Stimulated activated CD8-positive, alpha-beta memory T cell treated with anti-CD3 and anti-CD28 coated beads, Interleukin-4, amount 100 ng/mL, for 24 hours (primary cell): Measurements from ENCODE around the gene SLC6A7.

Experiments used
- DNase-seq: peaks from one replicate; pipeline ENCODE4 v3.0.0-alpha.2; 2020; ENCODE audit warnings: low read depth

SLC6A7 gene

DNA sequence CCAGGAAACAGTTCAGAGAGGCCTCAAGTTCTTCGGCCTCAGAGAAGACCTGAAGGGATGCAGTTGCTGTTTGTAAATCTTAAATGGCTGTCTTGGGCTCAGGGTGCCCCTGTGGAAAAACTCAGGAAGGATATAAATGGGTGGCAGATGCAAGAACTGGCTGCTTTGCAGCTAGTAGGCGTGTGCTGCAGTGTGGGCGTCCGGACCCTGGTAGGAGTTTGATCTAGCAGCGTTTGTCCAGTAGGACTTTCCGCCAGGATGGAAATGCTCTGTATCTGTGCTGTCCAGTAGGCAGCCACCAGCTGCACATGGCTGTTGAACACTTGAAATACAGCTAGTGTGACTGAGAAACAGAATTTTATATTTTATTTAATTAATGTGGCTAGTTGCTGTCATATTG lies 15.6 kb upstream of the SLC6A7 start:
- DNase-seq = no peak

DNA sequence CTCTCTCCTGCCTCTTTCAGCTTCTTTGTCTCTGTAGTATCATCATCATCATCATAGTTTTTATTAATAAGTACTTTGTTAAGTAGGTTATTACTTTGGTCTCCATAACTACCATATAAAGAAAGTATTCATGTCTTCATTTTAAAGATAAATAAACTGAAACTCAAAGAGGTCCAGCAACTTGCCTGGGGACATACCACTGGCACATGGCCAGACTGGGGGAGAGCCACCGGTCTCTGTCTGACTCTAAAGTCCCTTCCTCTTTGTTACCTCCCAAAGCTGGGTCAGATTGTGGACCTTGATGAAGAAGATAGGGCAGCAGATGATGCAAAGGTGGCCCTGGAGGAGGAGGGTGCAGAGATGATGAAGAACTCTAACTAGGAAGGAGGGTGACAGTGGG lies 14.8 kb upstream of the SLC6A7 start:
- DNase-seq = no peak

DNA sequence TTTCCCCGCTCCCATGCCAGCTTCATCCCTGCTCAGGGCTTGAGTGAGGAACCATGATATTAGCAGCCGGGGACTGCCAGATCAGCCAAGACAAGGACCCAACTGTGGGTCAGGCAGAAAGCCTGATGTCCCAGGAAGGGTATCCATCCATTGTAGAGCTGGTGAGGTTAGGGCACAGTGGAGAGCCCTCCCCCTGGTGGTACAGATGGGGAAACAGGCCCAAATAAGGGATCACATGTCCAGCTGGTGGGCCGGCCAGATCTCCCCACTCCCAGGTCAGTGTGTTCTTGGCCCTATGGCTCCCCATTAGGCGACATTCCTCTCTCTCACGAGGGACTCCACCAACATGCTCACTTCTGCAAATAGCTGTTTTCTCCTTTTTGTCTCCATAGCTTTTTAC lies 14.3 kb upstream of the SLC6A7 start:
- no peak for DNase-seq

DNA sequence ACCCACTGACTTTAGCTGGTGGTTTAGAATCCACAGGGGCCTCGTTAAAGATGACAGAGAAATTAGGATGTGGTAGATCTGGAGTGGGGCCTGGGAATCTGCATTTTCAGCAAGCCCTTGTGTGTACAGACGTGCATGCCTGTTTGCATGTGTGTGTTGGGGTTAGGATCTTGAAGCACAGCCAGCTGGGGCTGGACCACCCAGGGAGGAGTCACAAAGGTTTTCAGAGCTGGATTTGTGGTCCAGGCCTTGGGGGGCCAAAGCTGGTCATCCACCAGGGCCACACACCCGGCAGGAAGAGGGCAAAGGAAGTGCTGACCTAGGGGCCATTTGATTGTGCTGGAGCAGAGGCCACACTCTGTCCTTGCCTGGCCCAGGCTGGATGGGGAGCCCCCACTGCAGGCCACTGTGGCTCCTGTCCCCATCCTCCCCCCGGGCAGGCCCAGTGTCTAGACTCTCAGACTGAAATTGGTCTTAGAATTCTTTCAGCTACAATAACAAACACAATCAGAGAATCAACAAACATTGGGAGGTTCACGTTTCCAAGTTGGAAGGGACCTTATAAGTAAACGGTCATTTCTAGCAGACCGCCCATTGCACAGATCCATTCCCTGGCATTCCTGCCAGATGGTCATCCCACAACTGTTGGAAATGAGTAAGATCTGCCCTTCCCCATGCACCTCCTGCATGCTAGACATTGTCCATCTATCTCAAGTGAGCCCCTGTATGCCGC lies 13.0 kb upstream of the SLC6A7 start:
- DNase-seq = no peak

DNA sequence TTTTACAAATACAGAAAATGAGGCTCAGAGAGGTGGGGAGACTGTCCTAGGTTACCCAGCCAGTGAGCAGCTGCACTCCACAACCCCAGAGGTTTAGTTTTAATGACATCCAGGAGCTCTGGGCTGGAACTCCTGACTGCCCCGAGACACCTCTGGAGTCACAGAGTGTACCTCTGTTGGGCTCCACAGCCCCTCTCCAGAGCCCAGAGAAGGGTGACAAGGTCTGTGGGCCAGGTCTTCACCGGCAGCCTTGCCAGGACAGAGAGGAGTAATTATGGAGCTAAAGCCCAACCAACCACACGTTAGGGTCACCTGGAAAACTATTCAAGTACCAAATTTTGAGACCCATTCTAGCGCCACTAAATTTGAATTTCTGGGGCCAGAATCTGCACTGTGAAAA lies 12.1 kb upstream of the SLC6A7 start:
- no peak for DNase-seq

DNA sequence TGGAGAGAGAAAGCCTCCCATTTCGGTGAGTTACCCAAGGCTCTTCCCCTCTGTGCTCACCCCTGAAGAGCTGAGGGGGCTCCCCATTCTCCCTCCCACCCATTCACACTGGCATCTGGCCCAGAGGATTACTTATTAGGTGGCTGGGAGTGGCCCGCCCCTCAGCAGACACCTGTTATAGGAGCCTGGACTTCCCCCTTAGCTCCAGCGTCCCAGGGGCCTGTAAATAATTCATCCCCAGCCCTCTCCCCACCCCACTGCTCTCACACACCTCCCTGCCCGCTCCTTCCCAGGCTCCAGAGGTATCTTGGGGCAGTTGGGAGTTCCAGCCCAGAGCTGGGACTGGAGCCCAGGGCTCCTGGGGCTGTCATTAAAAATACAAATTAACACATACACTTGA lies 11.6 kb upstream of the SLC6A7 start:
- DNase-seq = no peak

DNA sequence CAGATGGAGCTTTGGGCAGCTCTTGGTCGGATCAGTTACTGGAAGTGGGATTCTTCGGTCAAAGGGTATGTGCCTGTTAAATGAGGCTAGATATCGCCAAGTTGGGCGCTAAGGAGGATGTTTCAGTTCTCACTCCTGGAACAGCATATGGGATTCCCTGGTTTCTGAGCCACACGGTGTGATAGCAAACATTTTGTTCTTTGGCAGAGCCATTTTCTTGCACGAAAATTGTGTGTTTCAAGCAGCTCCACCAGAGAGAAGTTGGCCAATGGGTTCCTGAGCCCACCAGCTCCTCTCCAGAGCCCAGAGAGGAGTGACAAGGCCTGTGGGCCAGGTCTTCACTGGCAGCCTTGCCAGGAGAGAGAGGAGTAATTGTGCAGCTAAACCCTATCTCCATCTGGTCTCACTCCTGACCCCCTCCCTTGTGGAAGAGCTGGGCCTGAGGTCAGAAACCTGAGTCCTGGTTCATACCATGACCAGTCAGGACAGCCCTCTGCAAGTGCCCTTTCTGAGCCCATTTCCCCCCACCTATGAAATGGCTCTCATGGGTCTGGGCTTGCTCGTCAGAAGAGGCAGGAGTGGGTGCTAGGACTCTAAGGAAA lies 10.7 kb upstream of the SLC6A7 start:
- DNase-seq = no peak

DNA sequence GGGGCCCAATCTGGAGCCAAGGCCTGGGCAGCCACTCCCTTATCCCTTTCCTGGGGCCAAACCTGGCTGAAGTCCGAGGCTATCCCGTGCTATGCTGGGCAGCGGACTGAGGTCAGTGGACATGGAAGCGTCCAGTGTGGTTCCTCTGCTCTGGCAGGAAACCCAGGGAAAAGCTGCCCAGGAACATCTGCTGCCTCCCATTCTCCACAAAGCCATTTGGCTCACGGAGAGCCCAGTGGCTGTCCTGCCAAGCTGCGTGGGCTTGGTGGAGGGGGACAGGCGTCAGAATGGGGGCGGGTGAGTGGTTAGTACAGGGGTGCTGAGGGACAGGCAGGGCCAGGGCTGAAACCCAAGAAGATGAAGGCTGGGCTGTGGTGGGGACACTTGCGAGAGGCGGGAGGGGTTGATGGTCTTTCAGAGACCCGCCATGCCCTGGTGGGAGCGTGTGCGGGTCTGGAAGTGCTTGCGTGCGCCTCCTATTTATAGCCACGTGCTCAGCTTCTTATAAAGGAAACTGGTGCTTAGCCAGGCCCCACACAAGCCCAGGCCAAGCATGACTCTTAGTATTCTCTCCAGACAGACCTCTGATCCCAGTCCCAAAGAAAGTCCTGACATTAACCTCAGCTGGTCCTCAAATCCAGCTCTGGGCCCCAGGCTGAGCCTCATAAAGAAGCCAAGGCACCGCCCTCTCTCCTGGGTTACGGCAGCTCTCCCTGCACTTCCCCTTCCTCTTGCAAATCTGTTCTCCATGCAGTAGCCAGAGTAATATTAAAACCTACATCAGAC lies 9.4 kb upstream of the SLC6A7 start:
- no peak for DNase-seq

DNA sequence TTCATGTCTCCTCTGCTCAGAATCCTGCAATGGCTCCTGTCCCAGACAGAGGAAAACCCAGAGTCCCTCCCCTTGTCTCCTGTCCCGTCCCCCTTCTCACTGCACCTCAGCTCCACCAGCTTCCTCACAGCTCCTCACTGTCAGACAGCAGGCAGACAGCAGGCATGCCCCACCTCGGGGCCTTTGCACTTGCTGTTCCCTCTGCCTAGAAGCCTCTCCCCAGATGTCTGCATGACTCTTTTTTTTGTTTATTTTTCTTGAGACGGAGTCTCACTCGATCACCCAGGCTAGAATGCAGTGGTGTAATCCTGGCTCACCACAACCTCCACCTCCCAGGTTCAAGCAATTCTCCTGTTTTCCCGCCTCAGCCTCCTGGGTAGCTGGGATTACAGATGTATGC lies 8.8 kb upstream of the SLC6A7 start:
- DNase-seq = no peak

DNA sequence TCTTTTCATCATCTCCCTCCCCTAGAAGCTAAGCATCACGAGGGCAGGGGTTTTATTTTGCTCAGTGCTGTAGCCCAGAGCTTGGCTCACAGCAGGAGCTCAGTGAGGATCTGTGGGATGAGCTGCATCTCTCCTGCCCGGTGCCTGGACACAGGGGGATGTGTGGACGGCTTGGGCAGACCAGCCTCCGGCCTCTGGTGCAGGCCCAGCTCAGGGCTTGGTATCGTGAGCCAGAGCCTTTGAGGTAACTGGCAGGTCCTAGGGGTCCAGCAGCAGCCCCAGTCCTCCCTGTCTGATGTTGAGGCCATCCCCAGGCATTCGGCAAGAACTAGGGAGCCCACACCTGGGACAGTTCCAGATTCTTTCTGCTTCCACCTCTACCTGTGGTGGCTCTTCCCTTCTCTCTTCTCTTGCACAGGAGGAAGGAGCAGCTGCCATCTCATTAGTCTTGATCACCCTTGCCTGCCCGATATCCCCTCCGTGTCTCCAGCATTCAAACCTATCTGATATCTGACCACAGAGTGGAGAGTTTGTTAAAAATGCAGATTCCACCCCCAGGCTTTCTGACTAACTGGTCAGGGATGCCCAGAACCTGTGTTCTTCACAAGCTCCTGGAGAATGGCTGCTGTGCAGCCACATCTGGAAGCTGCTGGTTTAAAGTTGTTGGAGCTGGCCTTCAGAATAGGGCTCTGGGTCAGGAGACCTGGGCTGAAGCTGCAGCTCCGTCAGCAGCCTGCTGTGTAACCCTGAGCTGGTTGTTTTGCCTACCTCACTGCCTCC lies 7.9 kb upstream of the SLC6A7 start:
- no peak for DNase-seq

DNA sequence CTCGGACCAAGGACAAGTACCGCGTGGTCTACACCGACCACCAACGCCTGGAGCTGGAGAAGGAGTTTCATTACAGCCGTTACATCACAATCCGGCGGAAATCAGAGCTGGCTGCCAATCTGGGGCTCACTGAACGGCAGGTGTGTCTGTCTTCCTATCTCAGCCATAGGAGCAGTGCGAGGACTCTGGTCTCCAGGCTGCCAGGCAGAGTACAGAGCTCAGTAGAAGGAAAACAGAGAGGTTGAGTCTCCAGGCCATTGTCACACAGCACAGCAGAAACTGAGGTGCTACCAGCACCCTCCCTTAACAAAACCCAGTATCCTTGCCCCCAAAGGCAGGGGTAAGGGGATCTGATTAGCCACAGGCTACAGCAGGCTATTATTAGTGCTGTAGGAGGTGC lies 7.1 kb upstream of the SLC6A7 start:
- DNase-seq = no peak

DNA sequence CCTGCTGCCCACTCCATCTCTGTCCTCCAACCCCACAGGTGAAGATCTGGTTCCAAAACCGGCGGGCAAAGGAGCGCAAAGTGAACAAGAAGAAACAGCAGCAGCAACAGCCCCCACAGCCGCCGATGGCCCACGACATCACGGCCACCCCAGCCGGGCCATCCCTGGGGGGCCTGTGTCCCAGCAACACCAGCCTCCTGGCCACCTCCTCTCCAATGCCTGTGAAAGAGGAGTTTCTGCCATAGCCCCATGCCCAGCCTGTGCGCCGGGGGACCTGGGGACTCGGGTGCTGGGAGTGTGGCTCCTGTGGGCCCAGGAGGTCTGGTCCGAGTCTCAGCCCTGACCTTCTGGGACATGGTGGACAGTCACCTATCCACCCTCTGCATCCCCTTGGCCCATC lies 6.4 kb upstream of the SLC6A7 start:
- DNase-seq = no peak

DNA sequence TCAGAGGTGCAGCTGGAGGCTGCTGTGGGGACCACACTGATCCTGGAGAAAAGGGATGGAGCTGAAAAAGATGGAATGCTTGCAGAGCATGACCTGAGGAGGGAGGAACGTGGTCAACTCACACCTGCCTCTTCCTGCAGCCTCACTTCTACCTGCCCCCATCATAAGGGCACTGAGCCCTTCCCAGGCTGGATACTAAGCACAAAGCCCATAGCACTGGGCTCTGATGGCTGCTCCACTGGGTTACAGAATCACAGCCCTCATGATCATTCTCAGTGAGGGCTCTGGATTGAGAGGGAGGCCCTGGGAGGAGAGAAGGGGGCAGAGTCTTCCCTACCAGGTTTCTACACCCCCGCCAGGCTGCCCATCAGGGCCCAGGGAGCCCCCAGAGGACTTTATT lies 5.9 kb upstream of the SLC6A7 start:
- no peak for DNase-seq

DNA sequence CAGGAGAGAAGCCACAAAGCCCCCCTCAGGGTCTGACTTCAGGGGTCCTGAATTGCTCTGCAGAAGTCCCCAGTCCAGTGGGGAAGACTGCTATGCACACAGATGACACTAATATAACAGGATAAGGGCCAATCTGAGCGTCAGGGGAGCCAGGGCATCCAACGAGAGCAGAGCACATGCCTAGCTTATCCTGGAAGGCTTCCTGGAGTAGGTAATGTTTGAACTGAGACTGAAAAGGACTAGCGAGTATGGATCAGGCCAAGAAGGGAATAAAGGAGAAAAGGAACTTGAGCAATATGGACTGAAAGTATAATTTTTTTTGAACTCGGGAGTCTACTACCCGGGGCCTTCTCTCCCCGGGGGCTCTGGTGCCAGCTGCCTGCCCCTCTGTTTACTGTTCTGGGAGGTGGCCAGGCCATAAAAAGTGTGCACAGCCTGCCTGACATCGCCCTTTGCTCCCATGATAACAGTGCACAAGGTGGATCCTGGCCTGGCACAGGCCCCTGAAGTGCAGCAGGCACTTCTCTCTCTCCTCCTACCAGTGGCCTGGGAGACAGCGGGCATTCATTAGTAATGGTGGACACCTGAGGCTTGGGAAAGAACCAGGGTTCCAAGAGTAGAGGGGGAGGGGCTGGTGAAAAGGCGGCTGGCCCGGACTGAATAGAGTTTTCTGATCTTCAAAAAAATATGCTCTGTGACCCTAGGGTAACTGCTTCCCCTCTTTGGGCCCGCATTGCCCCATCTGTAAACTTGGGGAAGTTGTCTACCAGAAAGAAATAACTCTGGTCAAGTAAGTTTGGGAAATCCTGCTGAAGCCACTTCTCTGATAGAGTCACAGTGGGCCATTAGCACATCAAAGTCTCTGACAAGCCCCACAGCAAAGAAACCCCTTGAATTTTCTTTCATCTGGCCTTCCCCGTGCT lies 4.6 kb upstream of the SLC6A7 start:
- DNase-seq = no peak

DNA sequence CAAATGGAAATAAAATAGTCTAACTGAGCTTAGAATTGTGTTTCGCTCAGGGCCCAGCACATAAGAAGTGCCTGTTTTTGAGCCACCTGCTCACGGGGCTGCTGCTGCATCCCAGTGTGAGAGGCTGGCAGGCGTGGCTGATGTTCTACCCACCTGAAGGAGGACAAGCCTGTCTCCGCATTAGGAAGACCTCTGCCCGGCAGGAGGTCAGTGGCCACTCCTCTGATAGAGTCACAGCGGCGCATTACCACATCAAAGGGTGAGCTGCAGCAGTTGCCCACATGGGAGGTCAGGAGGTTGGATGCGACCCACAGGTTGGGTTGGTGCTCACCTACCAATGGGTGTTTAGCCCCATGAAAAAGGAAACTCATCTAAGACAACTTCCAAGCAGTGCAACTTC lies 3.7 kb upstream of the SLC6A7 start:
- DNase-seq = no peak

DNA sequence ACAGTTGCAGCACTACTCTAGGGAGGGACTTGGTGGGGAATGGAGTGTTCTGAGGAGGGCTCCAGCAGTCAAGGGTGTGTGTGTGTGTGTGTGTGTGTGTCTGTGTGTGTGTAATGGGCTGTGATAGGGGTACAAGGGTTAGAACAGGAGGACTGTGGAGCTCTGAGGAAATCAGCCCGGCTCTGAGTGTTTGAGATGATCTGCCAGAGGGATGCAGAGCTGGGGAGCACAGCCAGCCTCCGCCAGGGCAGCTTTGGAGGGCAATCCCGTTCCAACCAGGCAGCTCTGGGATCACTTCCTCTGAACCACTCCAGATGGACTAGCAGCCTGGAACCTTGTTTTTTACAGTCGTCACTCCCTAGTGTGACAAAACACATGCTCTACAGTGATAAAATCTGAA lies 3.0 kb upstream of the SLC6A7 start:
- no peak for DNase-seq

DNA sequence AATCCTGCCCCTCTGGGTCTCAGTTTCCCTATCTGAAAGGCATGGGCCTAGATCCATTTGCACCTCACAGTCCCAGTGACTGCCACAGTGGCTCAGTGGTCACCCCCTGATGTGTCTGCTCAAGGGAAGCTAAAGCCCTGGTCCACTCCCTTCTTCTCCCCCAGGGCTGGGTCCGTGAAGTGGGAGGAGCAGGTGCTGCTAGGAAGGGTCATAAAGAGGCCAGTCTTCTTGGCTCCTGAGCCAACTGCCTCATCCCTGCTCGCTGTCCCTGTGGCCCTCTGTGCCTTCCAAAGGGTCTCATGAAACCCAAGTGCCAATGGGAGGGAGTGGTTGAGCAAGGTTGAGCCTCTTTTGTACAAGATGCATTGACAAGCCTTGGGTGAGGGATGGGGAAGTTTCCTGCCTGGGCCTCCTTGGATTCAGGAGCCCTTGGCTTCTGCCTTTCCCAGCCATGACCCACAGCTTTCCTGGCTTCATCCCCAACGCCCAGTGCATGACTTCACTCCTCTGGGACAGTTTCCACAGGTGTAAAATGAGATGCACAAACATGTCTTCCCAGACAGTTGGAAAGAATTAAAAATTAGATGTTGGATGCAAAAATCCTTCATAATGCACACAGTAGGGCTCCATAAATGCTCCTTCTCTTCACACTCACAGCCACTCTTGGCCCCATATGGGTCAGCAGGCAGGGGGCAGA lies 1.6 kb upstream of the SLC6A7 start:
- no peak for DNase-seq

DNA sequence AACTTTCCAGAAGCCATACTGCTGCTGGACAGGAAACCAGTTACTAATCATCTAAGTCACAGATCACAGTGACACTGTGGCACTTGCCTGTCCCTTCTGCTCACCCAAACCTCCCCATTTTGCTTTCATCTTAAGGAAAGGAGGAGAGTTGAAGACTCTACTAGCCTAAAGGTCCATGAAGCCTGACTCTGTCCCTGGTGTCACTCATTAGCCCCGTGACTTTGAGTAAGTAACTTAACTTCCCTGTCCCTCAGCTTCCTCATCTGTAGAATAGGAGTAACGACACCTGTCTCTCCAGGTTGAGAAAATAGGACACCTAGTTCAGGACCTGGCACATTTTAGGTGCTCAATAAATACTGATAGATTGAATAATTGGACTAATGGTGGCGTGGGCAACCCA lies 536 bp upstream of the SLC6A7 start:
- DNase-seq = no peak

DNA sequence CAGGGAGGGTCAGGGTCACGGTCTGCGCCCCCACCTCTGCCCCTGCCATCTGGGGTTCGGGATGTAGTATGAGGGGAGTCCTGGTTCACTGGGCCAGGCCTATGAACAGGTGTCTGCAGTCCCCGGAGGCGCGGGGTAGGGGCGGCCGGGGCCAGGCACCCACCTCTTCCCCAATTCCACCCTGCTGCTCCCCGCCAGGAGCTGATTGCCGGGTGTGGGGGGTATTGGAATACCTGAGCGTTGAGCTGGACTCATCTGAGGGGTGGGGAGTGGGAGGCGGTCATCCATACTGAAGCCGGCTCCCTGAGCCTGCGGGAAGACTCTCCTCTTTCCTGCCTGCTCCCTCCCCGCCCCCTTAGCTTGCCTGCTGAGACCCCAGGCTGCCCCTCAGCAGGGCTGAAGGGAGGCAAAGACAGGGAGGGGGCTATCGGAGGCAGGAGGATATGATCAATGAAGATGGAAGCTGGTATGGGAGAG lies 679 bp downstream of the SLC6A7 start:
- DNase-seq = no peak

DNA sequence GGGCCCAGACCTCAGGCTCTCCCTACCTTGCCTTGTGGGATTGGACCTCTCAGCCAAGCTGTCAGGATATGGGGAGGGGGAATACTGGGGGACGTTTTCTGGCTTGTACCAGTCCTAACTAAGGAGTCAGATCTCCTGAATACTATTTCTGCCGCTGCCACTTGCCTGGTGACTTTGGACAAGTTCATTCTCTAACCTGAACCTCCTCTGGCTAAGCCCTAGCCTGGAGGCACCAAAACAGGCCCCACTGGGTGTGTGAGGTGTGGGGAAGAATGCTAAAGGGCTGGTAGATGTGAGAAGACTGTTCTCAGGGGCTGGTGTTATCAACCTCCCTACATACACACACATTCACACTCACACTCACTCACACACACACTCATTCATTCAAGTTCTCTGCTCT lies 1.1 kb downstream of the SLC6A7 start:
- DNase-seq = no peak

DNA sequence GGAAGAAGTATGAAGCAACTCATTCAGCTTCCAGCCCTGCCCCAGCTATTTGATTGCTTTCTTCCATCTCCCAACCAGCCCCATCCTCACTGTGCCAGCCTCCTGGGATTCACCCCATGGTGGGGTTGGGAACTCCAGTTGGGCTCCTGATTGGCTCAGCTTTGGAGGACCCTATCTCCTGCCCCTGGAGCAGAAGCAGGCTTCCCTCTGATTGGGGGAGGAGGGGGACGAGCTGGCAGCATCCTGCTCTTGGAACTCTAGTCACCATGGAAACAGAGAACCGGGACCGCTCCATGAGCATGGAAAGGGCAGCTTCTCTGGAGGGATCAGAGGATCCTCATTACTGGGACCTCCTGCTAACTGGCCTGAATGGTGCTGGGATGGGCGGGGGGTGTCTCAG lies 2.6 kb downstream of the SLC6A7 start:
- DNase-seq = no peak
